Raji (cell line): ENCODE results near the gene HOXA13.

Experiments used
- POLR2A ChIP-seq: IDR thresholded peaks from 2 replicates; pipeline ENCODE4 v1.6.1; 2011; ENCODE audit warnings: low read depth, low read length, control low read depth; ENCODE audit not compliant: insufficient read depth

Gene HOXA13

GRCh38 chr7:27176962-27177794 is 22.7 kb downstream of the HOXA13 start:
- no peak for TF ChIP-seq POLR2A

- TF ChIP-seq POLR2A: no peak
Observed at GRCh38 chr7:27176524-27176845, 23.4 kb downstream of the HOXA13 start.

- TF ChIP-seq POLR2A: no peak
Observed at GRCh38 chr7:27175626-27176523, 24.0 kb downstream of the HOXA13 start.

- TF ChIP-seq POLR2A: no peak
Observed at GRCh38 chr7:27174874-27175625, 24.8 kb downstream of the HOXA13 start.

- no peak for TF ChIP-seq POLR2A
Observed at GRCh38 chr7:27173956-27174873, 25.7 kb downstream of the HOXA13 start, which contains the start of gene HOXA10. Gene HOXA10 (minus strand): TSS chr7:27174320. CDS start chr7:27174306, 14 bp downstream.

GRCh38 chr7:27173511-27173955 is 26.4 kb downstream of the HOXA13 start:
- TF ChIP-seq POLR2A: no peak

- TF ChIP-seq POLR2A: no peak
Observed at GRCh38 chr7:27172823-27173510, 26.9 kb downstream of the HOXA13 start.

- no peak for TF ChIP-seq POLR2A
Observed at GRCh38 chr7:27172315-27172774, 27.5 kb downstream of the HOXA13 start.

- no peak for TF ChIP-seq POLR2A
Observed at GRCh38 chr7:27171637-27172314, 28.1 kb downstream of the HOXA13 start.

GRCh38 chr7:27171325-27171636 is 28.6 kb downstream of the HOXA13 start:
- no peak for TF ChIP-seq POLR2A

- TF ChIP-seq POLR2A: no peak
Observed at GRCh38 chr7:27170426-27171324, 29.2 kb downstream of the HOXA13 start.

GRCh38 chr7:27169658-27170425 is 30.0 kb downstream of the HOXA13 start:
- TF ChIP-seq POLR2A: no peak
